ENCODE data around the gene MSI2. TPM values are rescaled to one million over a fixed set of nuclear protein-coding genes. Genes with fewer than 3 reads are reported as not detected.

The MSI2 gene
- total RNA-seq, 4 donors from 2014 or later = 15.9 to 22.9 (median 17.0) TPM

- Histone ChIP-seq H3K36me3 (no peaks in the 10 kb centered on the region), H3K27ac (no peak overlapping the region), H3K9me3 (no peaks in the 10 kb centered on the region), H3K27me3 (no peaks in the 10 kb centered on the region), H3K4me1 (peaks cover 8 to 58% (median 13%) of the 10 kb centered on the region in 3 donors), H3K4me3 (no peak overlapping the region)
- TF ChIP-seq POLR2A (IDR thresholded peaks at IDR 0.05) (no peak), CTCF (IDR thresholded peaks at IDR 0.05) (no peak)
- intact Hi-C loops (cut with DNase I) = no loop called here
- WGBS, 2 donors = 51 to 52% methylated on average over 10 to 11 of the region's 13 CpGs
- no peak for DNase-seq
Observed at GRCh38 chr17:57485916-57486881, 229.9 kb downstream of the MSI2 start.

- Histone ChIP-seq H3K27ac (no peak overlapping the region), H3K4me3 (no peak overlapping the region), H3K36me3 (no peaks in the 10 kb centered on the region), H3K27me3 (no peaks in the 10 kb centered on the region), H3K4me1 (peaks cover 8 to 52% (median 13%) of the 10 kb centered on the region in 3 donors), H3K9me3 (no peaks in the 10 kb centered on the region)
- TF ChIP-seq CTCF (IDR thresholded peaks at IDR 0.05) (no peak), POLR2A (IDR thresholded peaks at IDR 0.05) (no peak)
- DNase-seq = no peak
- 35 to 56% methylated on average over 4 of the region's 4 CpGs for WGBS, 2 donors
- intact Hi-C loops (cut with DNase I) = no loop called here
Observed at GRCh38 chr17:57486882-57487301, 230.6 kb downstream of the MSI2 start.

GRCh38 chr17:57487573-57487972 lies 231.2 kb downstream of the MSI2 start:
- intact Hi-C loops (cut with DNase I) = no loop called here
- H3K9me3 ChIP-seq = no peaks in the 10 kb centered on the region
- H3K4me1 ChIP-seq = peaks cover 8 to 45% (median 9%) of the 10 kb centered on the region in 3 donors
- no peak overlapping the region for H3K27ac ChIP-seq
- no peaks in the 10 kb centered on the region for H3K27me3 ChIP-seq
- H3K4me3 ChIP-seq = no peak overlapping the region
- no peak for DNase-seq
- WGBS, 2 donors = 59 to 61% methylated on average over 5 of the region's 5 CpGs
- no peaks in the 10 kb centered on the region for H3K36me3 ChIP-seq
- TF ChIP-seq POLR2A (IDR thresholded peaks at IDR 0.05) (no peak), CTCF (IDR thresholded peaks at IDR 0.05) (no peak)

GRCh38 chr17:57488856-57489255 lies 232.5 kb downstream of the MSI2 start:
- H3K27ac ChIP-seq = no peak overlapping the region
- 82 to 93% methylated on average over 5 to 9 of the region's 9 CpGs for WGBS, 2 donors
- H3K27me3 ChIP-seq = no peaks in the 10 kb centered on the region
- DNase-seq = no peak
- H3K9me3 ChIP-seq = no peaks in the 10 kb centered on the region
- no peak overlapping the region for H3K4me3 ChIP-seq
- TF ChIP-seq POLR2A (IDR thresholded peaks at IDR 0.05) = no peak
- no peak for TF ChIP-seq CTCF (IDR thresholded peaks at IDR 0.05)
- intact Hi-C loops (cut with DNase I) = no loop called here
- H3K4me1 ChIP-seq = peaks cover 5 to 40% (median 8%) of the 10 kb centered on the region in 3 donors
- H3K36me3 ChIP-seq = no peaks in the 10 kb centered on the region

GRCh38 chr17:57489321-57489720 lies 233.0 kb downstream of the MSI2 start:
- Histone ChIP-seq H3K4me1 (peaks cover 5 to 40% (median 8%) of the 10 kb centered on the region in 3 donors), H3K27ac (no peak overlapping the region), H3K4me3 (no peak overlapping the region), H3K9me3 (no peaks in the 10 kb centered on the region), H3K36me3 (no peaks in the 10 kb centered on the region), H3K27me3 (no peaks in the 10 kb centered on the region)
- DNase-seq = no peak
- intact Hi-C loops (cut with DNase I) = no loop called here
- TF ChIP-seq CTCF (IDR thresholded peaks at IDR 0.05) (no peak), POLR2A (IDR thresholded peaks at IDR 0.05) (no peak)
- WGBS, 2 donors = 93 to 98% methylated on average over 4 of the region's 4 CpGs
